Activated CD4-positive, alpha-beta T cell treated with anti-CD3 and anti-CD28 coated beads, Interleukin-2, Interleukin-6, amounts not matched to agents 100 ng/mL and 50 ng/mL, durations not matched to agents 16 hours and 8 hours (primary cell): ENCODE results near the gene ACTR10.

ENCODE experiments used
- DNase-seq: peaks from one replicate; pipeline ENCODE4 v3.0.0-alpha.2; 2020

Gene ACTR10

DNA sequence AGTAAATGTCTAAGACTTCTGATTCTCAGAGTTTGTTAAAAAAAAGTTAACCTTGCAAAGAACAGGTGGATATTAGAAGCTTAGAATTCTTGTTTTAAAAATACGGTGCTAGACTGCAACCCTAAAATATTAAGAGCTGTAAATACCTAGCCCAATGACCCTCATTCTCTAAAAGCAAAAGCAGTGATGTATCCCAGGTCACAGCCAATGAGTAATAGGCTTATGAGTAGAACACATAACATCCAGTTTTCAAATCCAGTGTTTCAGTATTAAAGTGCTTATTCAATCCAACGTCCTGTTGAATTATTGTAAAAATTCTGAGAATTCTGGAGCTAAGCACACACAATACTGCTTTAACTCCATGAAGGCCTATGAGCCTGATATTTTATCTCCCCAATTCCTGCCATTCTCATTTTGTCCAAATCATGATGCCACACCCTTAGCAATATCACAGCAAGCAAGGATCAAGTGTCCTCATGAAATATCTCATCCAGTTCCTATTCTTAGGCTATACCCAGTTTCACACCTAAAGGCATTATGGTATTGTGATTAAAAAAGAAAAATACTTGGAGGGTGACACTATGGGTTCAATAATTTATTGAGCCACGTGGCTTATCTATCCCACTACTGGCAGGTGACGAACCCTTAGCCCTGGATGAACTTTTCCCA lies 83.1 kb downstream of the ACTR10 start:
- no peak for DNase-seq

- DNase-seq, result no peak
Observed at GRCh38 chr14:58283730-58284129, 83.8 kb downstream of the ACTR10 start.

DNA sequence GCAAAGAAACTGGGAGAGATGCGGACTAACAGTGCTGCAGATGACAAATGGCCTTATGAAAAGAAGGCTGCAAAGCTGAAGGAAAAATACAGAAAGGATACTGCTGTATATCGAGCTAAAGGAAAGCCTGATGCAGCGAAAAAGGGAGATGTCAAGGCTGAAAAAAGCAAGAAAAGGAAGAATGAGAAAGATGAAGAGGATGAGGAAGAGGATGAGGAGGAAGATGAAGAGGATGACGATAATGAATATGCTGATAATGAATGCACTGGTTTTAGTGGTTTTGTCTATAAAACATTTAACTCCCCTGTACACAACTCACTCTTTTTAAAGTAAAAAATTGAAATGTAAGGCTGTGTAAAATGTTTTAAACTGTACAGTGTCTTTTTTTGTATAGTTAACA lies 85.2 kb downstream of the ACTR10 start:
- no peak for DNase-seq
